Fibroblast of lung (primary cell): ENCODE measurements around the gene SCUBE3. TPM values are rescaled to one million over a fixed set of nuclear protein-coding genes. Genes with fewer than 3 reads are reported as not detected.

Experiments
- DNase-seq, 2 donors: peaks; one replicate each; pipeline versions ENCODE4 v3.0.0 to v3.0.0-alpha.2; 2010; ENCODE audit warnings: low read depth in 2 of 2
- H2AFZ ChIP-seq: 2 replicates; pipeline ENCODE4 v1.5.1; 2012; ENCODE audit warnings: low read length, control low read depth, inconsistent platforms
- H3K27ac ChIP-seq: 2 replicates; pipeline ENCODE4 v1.5.1; 2011; ENCODE audit warnings: low read length, control low read depth; ENCODE audit not compliant: insufficient read depth
- H3K27me3 ChIP-seq: 2 replicates; pipeline ENCODE4 v1.5.1; 2011; ENCODE audit warnings: mild to moderate bottlenecking, low read length; ENCODE audit not compliant: control insufficient read depth, insufficient read depth
- H3K36me3 ChIP-seq: 2 replicates; pipeline ENCODE4 v1.5.1; 2011; ENCODE audit warnings: low read length; ENCODE audit not compliant: control insufficient read depth, insufficient read depth
- H3K4me1 ChIP-seq: 2 replicates; pipeline ENCODE4 v1.5.1; 2011; ENCODE audit warnings: low read length; ENCODE audit not compliant: control insufficient read depth, insufficient read depth; ENCODE audit errors: extremely low read depth
- H3K4me2 ChIP-seq: 2 replicates; pipeline ENCODE4 v1.5.1; 2011; ENCODE audit warnings: low read length, control low read depth; ENCODE audit not compliant: insufficient read depth; ENCODE audit errors: extremely low read depth
- H3K4me3 ChIP-seq, 4 experiments: fragments of 200-600 bp in 1 of 4; sonication (generic) in 1 of 4; replicated peaks in 1 of 4; 2 replicates each; pipeline ENCODE4 v1.5.1; 2011 to 2016; ENCODE audit warnings: low read length in 4 of 4, low read depth in 3 of 4, mild to moderate bottlenecking in 3 of 4, control low read depth in 2 of 4, inconsistent platforms in 1 of 4, mixed read lengths in 1 of 4; ENCODE audit not compliant: insufficient read depth in 1 of 4; ENCODE audit errors: control extremely low read depth in 1 of 4
- H3K79me2 ChIP-seq: 2 replicates; pipeline ENCODE4 v1.5.1; 2012; ENCODE audit warnings: mild to moderate bottlenecking, low read length, inconsistent platforms; ENCODE audit not compliant: control insufficient read depth, insufficient read depth
- H3K9ac ChIP-seq: 2 replicates; pipeline ENCODE4 v1.5.1; 2011; ENCODE audit warnings: mild to moderate bottlenecking, low read length, control low read depth; ENCODE audit not compliant: insufficient read depth
- H3K9me3 ChIP-seq: 2 replicates; pipeline ENCODE4 v1.5.1; 2012; ENCODE audit warnings: low read depth, low read length; ENCODE audit not compliant: control insufficient read depth, insufficient read depth
- H4K20me1 ChIP-seq: 2 replicates; pipeline ENCODE4 v1.5.1; 2011; ENCODE audit warnings: low read length; ENCODE audit not compliant: control insufficient read depth, insufficient read depth; ENCODE audit errors: extremely low read depth
- CTCF ChIP-seq, 2 donors: IDR thresholded peaks in 1 of 2; conservative IDR thresholded peaks in 1 of 2; 1 replicate in 1 of 2; 2 replicates in 1 of 2; pipeline ENCODE4 v1.5.1; 2011 to 2012; ENCODE audit warnings: low read length in 2 of 2, control low read depth in 1 of 2, inconsistent platforms in 1 of 2, low read depth in 1 of 2, mild to moderate bottlenecking in 1 of 2
- EZH2 ChIP-seq: IDR thresholded peaks from 2 replicates; pipeline ENCODE4 v1.5.1; 2012; ENCODE audit warnings: low read length, control low read depth, mild to moderate bottlenecking; ENCODE audit errors: missing control alignments
- polyA plus RNA-seq, 2 donors: library from polyadenylated mRNA; depleted of rRNA in 1 of 2; stranded (reverse) in 1 of 2; unstranded in 1 of 2; fragments of >200 nt; gene quantifications; 2 replicates each; pipeline ENCODE4 v1.2.1, GENCODE V29; 2011 to 2012; ENCODE audit warnings: missing spikeins in 1 of 2
- total RNA-seq: library from RNA; depleted of rRNA; stranded (reverse); fragments of >200 nt; gene quantifications from 2 replicates; pipeline ENCODE4 v1.2.1, GENCODE V29; 2014

The SCUBE3 gene
- total and polyA plus RNA-seq, 2 donors (not counting 1 experiment from before 2014, with no cell fraction given), result under 0.01 to 1.2 TPM

GRCh38 chr6:35209622-35210247, 4.0 kb upstream of the SCUBE3 start:
- Histone ChIP-seq H3K9ac (no peak overlapping the region), H4K20me1 (no peaks in the 10 kb centered on the region), H3K4me2 (no peak overlapping the region), H3K36me3 (no peaks in the 10 kb centered on the region), H3K27me3 (peaks cover 44% of the 10 kb centered on the region), H3K4me3 (no peak overlapping the region), H3K27ac (no peak overlapping the region), H2AFZ (no peak overlapping the region), H3K9me3 (no peaks in the 10 kb centered on the region), H3K79me2 (no peaks in the 10 kb centered on the region), H3K4me1 (no peaks in the 10 kb centered on the region)
- no peak for TF ChIP-seq EZH2
- TF ChIP-seq CTCF (conservative IDR thresholded peaks at IDR 0.05 in 1 of 2, IDR thresholded peaks at IDR 0.05 in 1 of 2; ENCODE audit: low read depth in 1 of 2, low read length in 2 of 2), result no peak
- DNase-seq, result no peak

DNA sequence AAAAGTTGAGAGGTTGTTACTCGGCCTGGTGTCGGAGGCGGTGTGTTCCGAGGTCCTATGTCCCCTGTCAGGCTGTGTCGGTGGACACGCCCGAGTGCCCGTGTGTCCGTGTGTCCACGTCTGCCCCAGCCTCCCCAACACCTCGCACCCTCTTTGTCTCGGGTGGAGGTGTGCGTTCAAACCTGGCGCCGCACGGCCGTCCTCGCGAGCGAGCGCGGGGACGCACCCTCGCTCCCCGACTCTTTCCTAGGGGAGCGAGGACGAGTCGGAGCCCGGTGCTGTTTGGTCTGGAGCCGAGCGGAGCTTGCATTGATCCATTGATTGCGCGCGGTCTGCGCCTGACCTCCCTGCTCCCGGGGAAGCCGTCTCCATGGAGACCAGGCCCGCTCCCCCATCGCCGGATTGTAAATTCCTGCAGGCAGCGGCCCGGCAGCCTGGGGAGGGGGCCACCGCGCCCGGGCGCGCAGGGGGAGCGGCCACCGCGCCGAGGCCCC, 411 bp upstream of the SCUBE3 start:
- no peak for DNase-seq
- no peaks in the 10 kb centered on the region for H4K20me1 ChIP-seq
- H3K79me2 ChIP-seq, result no peaks in the 10 kb centered on the region
- no peak overlapping the region for H3K27ac ChIP-seq
- H3K4me1 ChIP-seq, result no peaks in the 10 kb centered on the region
- no peaks in the 10 kb centered on the region for H3K9me3 ChIP-seq
- peak overlapping the region; percentile 85 for H3K4me2 ChIP-seq
- H3K4me3 ChIP-seq, result peak overlapping the region; percentile 44 to 60 (median 54)
- H3K9ac ChIP-seq, result no peak overlapping the region
- H2AFZ ChIP-seq, result no peak overlapping the region
- H3K36me3 ChIP-seq, result no peaks in the 10 kb centered on the region
- TF ChIP-seq EZH2, result peak; percentile 53
- TF ChIP-seq CTCF (conservative IDR thresholded peaks at IDR 0.05 in 1 of 2, IDR thresholded peaks at IDR 0.05 in 1 of 2; ENCODE audit: low read depth in 1 of 2, low read length in 2 of 2), result no peak
- H3K27me3 ChIP-seq, result peaks cover 27% of the 10 kb centered on the region

- no peak for TF ChIP-seq EZH2
- no peak for TF ChIP-seq CTCF (conservative IDR thresholded peaks at IDR 0.05 in 1 of 2, IDR thresholded peaks at IDR 0.05 in 1 of 2; ENCODE audit: low read depth in 1 of 2, low read length in 2 of 2)
- Histone ChIP-seq H3K27ac (no peak overlapping the region), H4K20me1 (no peaks in the 10 kb centered on the region), H3K36me3 (no peaks in the 10 kb centered on the region), H3K4me2 (peak overlapping the region; percentile 85), H2AFZ (no peak overlapping the region), H3K9me3 (no peaks in the 10 kb centered on the region), H3K79me2 (no peaks in the 10 kb centered on the region), H3K27me3 (peaks cover 17% of the 10 kb centered on the region), H3K4me3 (peak overlapping the region in 2 of 4 experiments; percentile 31 to 60), H3K9ac (no peak overlapping the region), H3K4me1 (no peaks in the 10 kb centered on the region)
- DNase-seq, result no peak
Measured at GRCh38 chr6:35214869-35215664, 1.3 kb downstream of the SCUBE3 start.
